K562 (cell line): Measurements from ENCODE around the gene RGS7. TPM values are rescaled to one million over a fixed set of nuclear protein-coding genes. Genes with fewer than 3 reads are reported as not detected.
"Not testable (repeated sequence)": the region's sequence is repeated elsewhere in the genome, so short reads cannot be mapped to it uniquely, and the experiment has no call there.

Experiments
- ATAC-seq: fragments of 200-7000 bp; cut with Tn5 transposase; 3 replicates; pipeline ENCODE4 v1.9.1; 2020; ENCODE audit warnings: moderate library complexity
- BruUV-seq: library from RNA; stranded (reverse); fragments of 400-500 nt; replicated peaks from 2 replicates; lab custom pipeline; 2021; lab: Mats Ljungman, UMichigan
- CTCF ChIA-PET: fragments of 300-600 bp; formaldehyde crosslinking; extraction: SDS; loops from one replicate; lab custom pipeline; 2021; ENCODE audit warnings: low intra/inter-chr PET ratio; lab: Yijun Ruan, JAX
- POLR2A ChIA-PET: fragments of 300-600, 350-650 bp; sonication (Branson Sonifier 250); formaldehyde crosslinking; extraction: SDS; loops from one replicate; lab custom pipeline; 2021; ENCODE audit warnings: antibody characterized with exemption, inconsistent platforms; lab: Yijun Ruan, JAX
- DNase-seq, 4 experiments: peaks; one replicate each; pipeline versions ENCODE4 v3.0.0 to v3.0.0-alpha.2; 2011 to 2018; ENCODE audit warnings: low spot score in 3 of 4, mixed read lengths in 3 of 4; ENCODE audit errors: extremely low read depth in 1 of 4
- FAIRE-seq: peaks from 2 replicates; lab custom pipeline; 2011; peaks lifted over from hg19 to GRCh38; lab: Jason Lieb, UNC
- H2AFZ ChIP-seq: 2 replicates; pipeline ENCODE4 v1.6.0; 2011; ENCODE audit warnings: low read depth, low read length, control low read depth, inconsistent platforms
- H3K27ac ChIP-seq: fragments of 200-600 bp; 3 replicates; pipeline ENCODE4 v1.8.0; 2011; ENCODE audit warnings: low read depth, mild to moderate bottlenecking, control low read depth, inconsistent platforms, low read length, moderate library complexity, mixed read lengths; ENCODE audit errors: extremely low read depth
- H3K27me3 ChIP-seq, 2 experiments: fragments of 300-600 bp in 1 of 2; 2 replicates in 1 of 2; 3 replicates in 1 of 2; pipeline versions ENCODE4 v1.6.0 to v1.8.0; 2011; ENCODE audit warnings: inconsistent platforms in 2 of 2, low read length in 2 of 2, mild to moderate bottlenecking in 1 of 2, mixed read lengths in 1 of 2, moderate library complexity in 1 of 2; ENCODE audit not compliant: control insufficient read depth in 2 of 2, insufficient read depth in 2 of 2
- H3K36me3 ChIP-seq: fragments of 300-600 bp; 3 replicates; pipeline ENCODE4 v1.8.0; 2011; ENCODE audit warnings: mild to moderate bottlenecking, low read length, inconsistent platforms; ENCODE audit not compliant: control insufficient read depth, insufficient read depth
- H3K4me1 ChIP-seq, 2 experiments: fragments of 200-600 bp in 1 of 2; replicated peaks in 1 of 2; 2 replicates in 1 of 2; 3 replicates in 1 of 2; pipeline versions ENCODE4 v1.5.1 to v1.8.0; 2011; ENCODE audit warnings: inconsistent platforms in 2 of 2, low read length in 2 of 2, mild to moderate bottlenecking in 1 of 2, mixed read lengths in 1 of 2, moderate library complexity in 1 of 2; ENCODE audit not compliant: control insufficient read depth in 2 of 2, insufficient read depth in 2 of 2
- H3K4me2 ChIP-seq: 2 replicates; pipeline ENCODE4 v1.6.1; 2011; ENCODE audit warnings: low read length, control low read depth, inconsistent platforms, mixed read lengths; ENCODE audit not compliant: insufficient read depth
- H3K4me3 ChIP-seq: fragments of 200-600 bp; sonication (generic), shearing (Covaris generic); 2 replicates; pipeline ENCODE4 v1.5.1; 2016; ENCODE audit warnings: control low read depth, inconsistent platforms
- H3K79me2 ChIP-seq: fragments of 200-600 bp; 3 replicates; pipeline ENCODE4 v1.8.0; 2011; ENCODE audit warnings: low read length, inconsistent platforms; ENCODE audit not compliant: control insufficient read depth, insufficient read depth
- H3K9ac ChIP-seq, 2 experiments: 2 replicates each; pipeline versions ENCODE4 v1.6.0 to v1.6.1; 2011; ENCODE audit warnings: low read depth in 2 of 2, low read length in 2 of 2, control low read depth in 1 of 2, inconsistent platforms in 1 of 2, mild to moderate bottlenecking in 1 of 2, mixed read lengths in 1 of 2; ENCODE audit not compliant: insufficient read depth in 1 of 2
- H3K9me1 ChIP-seq: one replicate; pipeline ENCODE4 v1.6.0; 2011; ENCODE audit warnings: inconsistent platforms, mild to moderate bottlenecking, low read length, moderate library complexity; ENCODE audit not compliant: control insufficient read depth, insufficient read depth
- H3K9me3 ChIP-seq: replicated peaks from 2 replicates; pipeline ENCODE4 v1.5.1; 2011; ENCODE audit warnings: low read depth, low read length, inconsistent platforms; ENCODE audit not compliant: control insufficient read depth, insufficient read depth
- H4K20me1 ChIP-seq: replicated peaks from 2 replicates; pipeline ENCODE4 v1.6.1; 2011; ENCODE audit warnings: low read length, inconsistent platforms, mixed read lengths; ENCODE audit not compliant: control insufficient read depth, insufficient read depth
- ATF2 ChIP-seq: sonication (generic); formaldehyde crosslinking; IDR thresholded peaks from 2 replicates; pipeline ENCODE4 v1.8.1; 2022; ENCODE audit warnings: missing genetic modification reagents
- DACH1 ChIP-seq: fragments of 450-650 bp; IDR thresholded peaks from 2 replicates; pipeline ENCODE4 v1.6.1; 2018; ENCODE audit not compliant: partially characterized antibody
- MAFK ChIP-seq: IDR thresholded peaks from 2 replicates; pipeline ENCODE4 v1.6.1; 2011; ENCODE audit warnings: low read length, improper control_type of control experiment
- RBM25 ChIP-seq: fragments of 200-400 bp; formaldehyde crosslinking; IDR thresholded peaks from 2 replicates; pipeline ENCODE4 v1.6.1; 2018; ENCODE audit warnings: low read length, low read depth, moderate library complexity; ENCODE audit not compliant: severe bottlenecking
- THAP12 ChIP-seq: fragments of 250-450 bp; sonication (Bioruptor Pico); IDR thresholded peaks from 2 replicates; pipeline ENCODE4 v1.9.0; 2021; ENCODE audit warnings: mild to moderate bottlenecking, inconsistent platforms
- TSC22D4 ChIP-seq: fragments of 450-650 bp; IDR thresholded peaks from 2 replicates; pipeline ENCODE4 v1.6.1; 2016; ENCODE audit warnings: missing genetic modification characterization, missing biosample characterization, control low read depth
- ZNF197 ChIP-seq: fragments of 200-800 bp; sonication (Bioruptor generic); IDR thresholded peaks from 2 replicates; pipeline ENCODE4 v1.6.1; 2016; ENCODE audit warnings: low read depth, missing genetic modification characterization, missing compliant biosample characterization
- WGBS: fragments of 100-300 bp; shearing (Covaris generic); methylation state at CpG from one replicate; pipeline ENCODE4 v1.1.6; 2016; ENCODE audit warnings: low coverage, mixed read lengths; ENCODE audit not compliant: insufficient coverage; ENCODE audit errors: missing lambda C conversion rate; 5-methylcytosine and 5-hydroxymethylcytosine counted together
- in situ Hi-C: fragments of 300-500 bp; cut with MboI; formaldehyde crosslinking; loops from 4 replicates; pipeline ENCODE4 v1.15.0; 2018; ENCODE audit warnings: inconsistent platforms, mixed read lengths
- intact Hi-C: fragments of 100-400 bp; cut with micrococcal nuclease; formaldehyde crosslinking; loops from 2 replicates; pipeline ENCODE4 v1.14.2; 2022
- polyA plus RNA-seq, 8 experiments: library from polyadenylated mRNA; depleted of rRNA in 4 of 8; stranded (reverse) in 5 of 8; unstranded in 3 of 8; fragments of >200 nt; fragmentation: Nextera tagmentation in 2 of 8; fragmentation: Illumina TruSeq in 1 of 8; extraction: Ambion mirVana in 2 of 8; extraction: Trizol in 1 of 8; gene quantifications; 2 replicates each; pipeline versions ENCODE4 v1.2.1 to v1.2.3, GENCODE V29; 2011 to 2014; ENCODE audit warnings: inconsistent platforms in 1 of 8, missing spikeins in 1 of 8
- total RNA-seq, 7 experiments: library from RNA; depleted of rRNA in 6 of 7; stranded (reverse); fragments of >200 nt in 6 of 7; fragmentation: Illumina TruSeq in 2 of 7; extraction: Trizol in 2 of 7; gene quantifications; 2 replicates each; pipeline versions ENCODE4 v1.2.1 to v1.2.3, GENCODE V29; 2011 to 2021; ENCODE audit warnings: low replicate concordance in 1 of 7

The RGS7 gene
- total and polyA plus RNA-seq, 9 of the 15 experiments (the other 6 are each of a cell fraction or from before 2014, with no cell fraction given): not detected

DNA sequence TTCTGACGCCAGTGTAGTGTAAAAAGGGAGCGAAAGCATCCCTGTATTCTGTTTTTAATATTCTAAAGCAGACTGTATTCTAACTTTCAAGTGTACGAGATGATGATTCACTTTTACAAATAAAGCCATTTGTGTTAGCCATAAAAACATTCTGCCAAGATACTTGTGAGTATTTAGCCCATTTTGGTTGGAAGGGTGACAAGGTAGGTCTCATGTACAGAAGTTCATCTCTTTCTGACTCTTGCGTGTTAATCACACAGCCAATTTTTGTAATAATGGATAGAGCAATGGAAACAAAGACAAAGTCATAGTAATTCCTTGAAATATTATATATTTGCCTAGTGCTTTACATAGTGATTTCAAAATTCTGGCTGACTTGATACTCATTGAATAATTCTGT, 619.7 kb downstream of the RGS7 start (continued):
- no peak for TF ChIP-seq ATF2 (CRISPR knock-in tag)
- no peak for TF ChIP-seq THAP12
- TF ChIP-seq RBM25: no peak
- TF ChIP-seq MAFK: no peak
- no peak for TF ChIP-seq TSC22D4
- TF ChIP-seq DACH1: no peak
- TF ChIP-seq ZNF197 (CRISPR knock-in tag): no peak

DNA sequence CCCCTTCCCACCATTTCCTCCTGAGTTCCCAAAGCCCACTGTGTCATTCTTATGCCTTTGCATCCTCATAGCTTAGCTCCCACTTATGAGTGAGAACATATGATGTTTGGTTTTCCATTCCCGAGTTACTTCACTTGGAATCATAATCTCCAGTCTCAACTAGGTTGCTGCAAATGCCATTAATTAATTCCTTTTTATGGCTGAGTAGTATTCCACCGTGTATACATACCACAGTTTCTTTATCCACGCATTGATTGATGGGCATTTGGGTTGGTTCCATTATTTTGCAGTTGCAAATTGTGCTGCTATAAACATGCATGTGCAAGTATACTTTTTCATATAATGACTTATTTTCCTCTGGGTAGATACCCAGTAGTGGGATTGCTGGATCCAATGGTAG, 622.3 kb downstream of the RGS7 start:
- H3K79me2 ChIP-seq, CTCF ChIA-PET, DNase-seq, H3K9me3 ChIP-seq, H3K27ac ChIP-seq, FAIRE-seq, BruUV-seq, H4K20me1 ChIP-seq, H3K9ac ChIP-seq, H3K36me3 ChIP-seq, H3K27me3 ChIP-seq, POLR2A ChIA-PET, H3K9me1 ChIP-seq, H2AFZ ChIP-seq, H3K4me3 ChIP-seq, ATAC-seq, H3K4me1 ChIP-seq, H3K4me2 ChIP-seq: not testable (repeated sequence)
- WGBS: 0% methylated on average over 3 of the region's 3 CpGs
- intact Hi-C loops (loop anchor here (5.0 kb wide), 2 partner anchors 753 to 768 kb away; no protein-coding TSS in a partner anchor), in situ Hi-C loops (loop anchor here (25.0 kb wide), 1 partner anchor 1278 kb away; no protein-coding TSS in a partner anchor)
